Ovary (tissue), 9 donors: ENCODE data around the gene SALL4. TPM values are rescaled to one million over a fixed set of nuclear protein-coding genes. Genes with fewer than 3 reads are reported as not detected.

Source experiments
- DNase-seq, 5 donors: peaks; one replicate each; pipeline ENCODE4 v3.0.0-alpha.2; 2019 to 2020
- H3K27ac ChIP-seq, 2 donors: fragments of 200-600 bp; one replicate each; pipeline versions ENCODE4 v1.5.1 to v1.8.0; 2019 to 2022
- H3K27me3 ChIP-seq: fragments of 200-600 bp; one replicate; pipeline ENCODE4 v1.8.0; 2022
- H3K36me3 ChIP-seq: fragments of 200-600 bp; sonication (generic); one replicate; pipeline ENCODE4 v1.5.1; 2019
- H3K4me1 ChIP-seq: one replicate; pipeline ENCODE4 v1.8.1; 2013; ENCODE audit warnings: mild to moderate bottlenecking, moderate library complexity; ENCODE audit not compliant: insufficient read depth
- H3K4me3 ChIP-seq: fragments of 200-600 bp; sonication (generic); one replicate; pipeline ENCODE4 v1.5.1; 2017
- H3K9me3 ChIP-seq, 2 donors: fragments of 200-600 bp in 1 of 2; sonication (generic) in 1 of 2; one replicate each; pipeline versions ENCODE4 v1.5.1 to v1.8.1; 2013 to 2019; ENCODE audit warnings: mild to moderate bottlenecking in 1 of 2, moderate library complexity in 1 of 2
- CTCF ChIP-seq, 3 donors: fragments of 450-650 bp in 2 of 3; fragments of 200-600 bp in 1 of 3; IDR thresholded peaks; one replicate each; pipeline versions ENCODE4 v1.5.1 to v1.8.0; 2016 to 2022; ENCODE audit warnings: antibody characterized with exemption in 3 of 3, mild to moderate bottlenecking in 1 of 3
- EP300 ChIP-seq: sonication (generic); formaldehyde crosslinking; IDR thresholded peaks from one replicate; pipeline ENCODE4 v1.6.1; 2017; ENCODE audit warnings: antibody characterized with exemption
- POLR2A ChIP-seq: fragments of 450-650 bp; IDR thresholded peaks from one replicate; pipeline ENCODE4 v1.6.1; 2017; ENCODE audit warnings: antibody characterized with exemption, mild to moderate bottlenecking, moderate library complexity
- WGBS, 3 donors: extraction: QIAGEN DNeasy Blood & Tissue Kit in 1 of 3; methylation state at CpG; one replicate each; pipeline versions ENCODE4 v1.1.5 to v1.1.7; 2013 to 2017; 5-methylcytosine and 5-hydroxymethylcytosine counted together
- intact Hi-C, 4 donors: fragments of 100-400 bp; cut with DNase I; formaldehyde crosslinking; loops; one replicate each; pipeline versions ENCODE4 v1.11.0 to v1.15.1; 2022 to 2023
- polyA plus RNA-seq, 2 donors: library from polyadenylated mRNA; stranded (reverse); fragments of 200-250 nt in 1 of 2; fragments of 350-450 nt in 1 of 2; fragmentation: Illumina TruSeq in 1 of 2; extraction: RNeasy Lipid Tissue Mini Kit (QIAGEN cat#74804) in 1 of 2; gene quantifications; one replicate each; pipeline ENCODE4 v1.2.3, GENCODE V29; 2013 to 2014
- total RNA-seq, 7 donors: library from RNA; depleted of rRNA in 2 of 7; stranded (reverse); fragments of >200 nt in 2 of 7; fragmentation: NEBNext Ultra II Directional in 3 of 7; extraction: Animal tissue kit (Norgen Biotek cat#: 25700) in 3 of 7; gene quantifications; one replicate each; pipeline versions ENCODE4 v1.1.0 to v1.2.4, GENCODE V29; 2016 to 2023
- donor health status: DM: no; HTN: no; CAD: no; lungs with moderate emphysema.
- donor health status: DM: no; HTN: no; CAD: no.
- donor health status: Bipolar disorder and iron deficiency.
- donor health status: DM: yes; HTN: yes; CAD: no.
- donor health status: DM: no; HTN: no; CAD: no.
- donor health status: DM: yes; HTN: yes; CAD: no.

The SALL4 gene
- total and polyA plus RNA-seq, 9 donors: 0.03 to 0.57 (median 0.27) TPM; not detected in 3

GRCh38 chr20:51810155-51811041, 8.1 kb upstream of the SALL4 start:
- intact Hi-C loops: loop anchor here in 1 of 4 donors (1.0 kb wide), 1 partner anchor 27 kb away; no protein-coding TSS in a partner anchor
- no peaks in the 10 kb centered on the region for H3K27me3 ChIP-seq
- DNase-seq: no peak

GRCh38 chr20:51807720-51808250, 5.5 kb upstream of the SALL4 start:
- 69 to 72% (median 69%) methylated on average over 5 of the region's 5 CpGs for WGBS, 3 donors
- Histone ChIP-seq H3K27ac (no peak overlapping the region), H3K27me3 (no peaks in the 10 kb centered on the region), H3K36me3 (no peaks in the 10 kb centered on the region), H3K9me3 (no peaks in the 10 kb centered on the region), H3K4me3 (no peak overlapping the region), H3K4me1 (no peaks in the 10 kb centered on the region)
- DNase-seq: no peak
- intact Hi-C loops: loop anchor here in 1 of 4 donors (10.0 kb wide), 1 partner anchor 277 kb away; no protein-coding TSS in a partner anchor
- TF ChIP-seq EP300: no peak
- TF ChIP-seq POLR2A: no peak
- no peak for TF ChIP-seq CTCF (IDR thresholded peaks at IDR 0.05)

More at GRCh38 chr20:51810155-51811041, 8.1 kb upstream of the SALL4 start:
- Histone ChIP-seq H3K4me3 (no peak overlapping the region), H3K9me3 (no peaks in the 10 kb centered on the region), H3K27ac (no peak overlapping the region), H3K4me1 (no peaks in the 10 kb centered on the region), H3K36me3 (no peaks in the 10 kb centered on the region)
- WGBS, 3 donors: 91 to 93% (median 92%) methylated on average over 13 of the region's 13 CpGs
- TF ChIP-seq POLR2A: no peak
- no peak for TF ChIP-seq CTCF (IDR thresholded peaks at IDR 0.05)
- no peak for TF ChIP-seq EP300

- Histone ChIP-seq H3K36me3 (no peaks in the 10 kb centered on the region), H3K9me3 (no peaks in the 10 kb centered on the region), H3K27ac (no peak overlapping the region), H3K27me3 (no peaks in the 10 kb centered on the region), H3K4me1 (peaks cover 5% of the 10 kb centered on the region), H3K4me3 (no peak overlapping the region)
- no peak for DNase-seq
- 70 to 73% (median 71%) methylated on average over 7 of the region's 7 CpGs for WGBS, 3 donors
- TF ChIP-seq POLR2A: no peak
- no peak for TF ChIP-seq CTCF (IDR thresholded peaks at IDR 0.05)
- no peak for TF ChIP-seq EP300
- intact Hi-C loops: loop anchor here in 1 of 4 donors (10.0 kb wide), 1 partner anchor 280 kb away; no protein-coding TSS in a partner anchor
Observed at GRCh38 chr20:51804754-51805153, 2.4 kb upstream of the SALL4 start.

GRCh38 chr20:51803148-51803854, 980 bp upstream of the SALL4 start:
- 59 to 68% (median 63%) methylated on average over 4 of the region's 4 CpGs for WGBS, 3 donors
- Histone ChIP-seq H3K4me1 (peaks cover 5% of the 10 kb centered on the region), H3K9me3 (no peaks in the 10 kb centered on the region), H3K4me3 (no peak overlapping the region), H3K27ac (no peak overlapping the region), H3K27me3 (no peaks in the 10 kb centered on the region), H3K36me3 (no peaks in the 10 kb centered on the region)
- TF ChIP-seq EP300: no peak
- TF ChIP-seq CTCF (IDR thresholded peaks at IDR 0.05): no peak
- no peak for TF ChIP-seq POLR2A
- intact Hi-C loops: loop anchor here in 1 of 4 donors (10.0 kb wide), 1 partner anchor 282 kb away; no protein-coding TSS in a partner anchor
- DNase-seq: no peak
